Hematopoietic multipotent progenitor cell (in vitro differentiated cells): ENCODE measurements around the gene RNU4-1. TPM values are rescaled to one million over a fixed set of nuclear protein-coding genes. Genes with fewer than 3 reads are reported as not detected.
A peak's percentile ranks its signal among the peaks of the same experiment; 100 is the strongest.
"Not testable (repeated sequence)": the region's sequence is repeated elsewhere in the genome, so short reads cannot be mapped to it uniquely, and the experiment has no call there.

Experiments
- DNase-seq, 3 donors: peaks; one replicate each; pipeline ENCODE4 v3.0.0-alpha.2; 2011 to 2015; ENCODE audit warnings: low read depth in 2 of 3, low spot score in 2 of 3
- small RNA-seq: library from RNA; depleted of rRNA; stranded (forward); fragments of <200 nt; gene quantifications from one replicate; pipeline ENCODE3, GENCODE V24; 2012
- total RNA-seq: library from RNA; depleted of rRNA; stranded (reverse); fragments of >200 nt; gene quantifications from one replicate; pipeline ENCODE4 v1.2.3, GENCODE V29; 2012

RNU4-1 gene
- total RNA-seq, 1 donor, result under 0.01 TPM

GRCh38 chr12:120259418-120260202 is 33.4 kb downstream of the RNU4-1 start:
- no peak for DNase-seq

GRCh38 chr12:120258323-120258896 is 34.6 kb downstream of the RNU4-1 start:
- no peak for DNase-seq

GRCh38 chr12:120257041-120257821 is 35.8 kb downstream of the RNU4-1 start:
- DNase-seq, result no peak

DNA sequence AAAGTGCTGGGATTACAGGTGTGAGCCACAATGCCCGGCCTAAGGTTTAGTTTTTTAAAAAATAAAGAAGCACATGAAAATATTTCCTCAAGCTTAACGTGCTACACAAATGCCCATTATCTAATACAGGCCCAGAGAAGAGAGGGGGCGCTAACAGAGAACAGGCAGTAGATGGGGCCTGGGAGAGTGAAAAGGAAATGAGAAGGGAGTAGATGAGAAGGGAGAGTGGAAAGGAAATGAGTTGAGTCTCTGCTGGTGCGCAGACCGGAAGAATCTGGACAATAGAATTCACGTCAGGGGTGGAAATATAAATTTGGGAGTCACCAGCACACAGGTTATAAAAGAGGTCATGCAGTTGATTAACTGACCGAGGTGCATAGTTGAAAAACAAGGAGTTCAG is 38.2 kb downstream of the RNU4-1 start:
- DNase-seq, result no peak

DNA sequence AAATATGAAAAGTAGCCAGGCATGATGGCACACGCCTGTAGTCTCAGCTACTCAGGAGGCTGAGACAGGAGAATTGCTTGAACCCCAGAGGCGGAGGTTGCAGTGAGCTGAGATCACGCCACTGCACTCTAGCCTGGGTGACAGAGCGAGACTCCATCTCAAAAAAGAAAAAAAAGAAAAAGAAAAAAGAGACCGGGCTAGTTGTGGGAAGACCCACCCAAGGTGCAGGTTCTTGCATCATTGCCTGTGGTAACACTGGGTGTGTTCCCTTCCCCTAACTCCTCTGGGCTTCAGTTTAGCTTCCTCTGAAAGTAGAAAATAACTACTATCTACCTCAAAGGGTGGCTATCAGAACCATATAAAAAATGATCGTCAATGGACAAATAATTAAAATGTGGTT is 39.7 kb downstream of the RNU4-1 start:
- peak in 1 of 3 donors; percentile 55 for DNase-seq

GRCh38 chr12:120252071-120252906 is 40.7 kb downstream of the RNU4-1 start:
- peak in 2 of 3 donors; percentile 59 to 62 for DNase-seq

- DNase-seq, result not testable (repeated sequence)
These were observed 41.5 kb downstream of the RNU4-1 start for GRCh38 chr12:120251364-120252070.

- DNase-seq, result no peak
These were observed 42.9 kb downstream of the RNU4-1 start for GRCh38 chr12:120249875-120250795.

DNA sequence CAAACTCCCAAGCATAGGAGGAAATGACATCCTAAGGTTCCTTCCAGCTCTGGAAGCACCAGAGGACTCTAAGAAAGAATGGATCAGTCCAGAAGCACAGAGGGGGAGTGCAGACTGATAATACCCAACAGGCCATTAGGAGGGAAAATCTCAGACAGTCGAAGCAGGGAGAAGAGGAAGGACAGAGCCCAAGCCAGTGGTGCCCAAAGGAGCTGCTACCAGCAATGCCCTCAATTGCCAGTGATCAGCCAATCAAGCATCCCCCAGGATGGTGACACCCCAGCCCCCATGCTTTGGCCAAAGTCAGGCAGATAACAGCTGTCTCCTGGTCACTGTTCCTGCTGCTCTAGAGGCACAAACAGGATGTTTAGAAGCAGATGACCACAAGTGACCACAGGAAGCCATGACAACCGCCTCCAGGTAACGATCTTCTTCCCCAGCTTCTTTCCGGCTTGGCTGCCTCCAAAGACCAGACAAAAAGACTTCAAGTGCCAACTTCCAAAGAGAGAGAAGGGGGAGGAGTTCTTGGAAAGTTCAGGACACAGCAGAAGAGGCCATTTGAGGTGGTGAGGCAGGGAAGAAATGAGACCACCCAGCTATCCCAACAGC is 43.7 kb downstream of the RNU4-1 start:
- DNase-seq, result no peak

DNA sequence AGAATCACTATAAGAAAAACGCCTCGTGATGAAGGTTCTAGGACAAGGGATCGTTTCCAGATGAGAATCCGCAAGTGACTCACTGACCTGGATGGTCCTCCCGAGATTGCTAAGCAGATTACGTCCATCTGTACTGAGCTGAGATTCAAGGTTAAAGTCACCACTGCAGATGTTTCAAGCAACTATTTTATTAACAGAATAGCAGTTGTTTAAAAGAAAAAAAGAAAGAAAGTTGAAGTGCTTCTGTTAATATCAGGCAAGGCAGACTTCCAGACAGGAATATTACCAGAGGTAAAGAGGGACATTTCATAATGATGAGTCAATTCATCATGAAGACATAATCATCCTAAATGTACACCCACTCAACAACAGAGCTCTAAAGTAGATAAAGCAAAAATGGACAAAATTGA is 45.4 kb downstream of the RNU4-1 start:
- no peak for DNase-seq

DNA sequence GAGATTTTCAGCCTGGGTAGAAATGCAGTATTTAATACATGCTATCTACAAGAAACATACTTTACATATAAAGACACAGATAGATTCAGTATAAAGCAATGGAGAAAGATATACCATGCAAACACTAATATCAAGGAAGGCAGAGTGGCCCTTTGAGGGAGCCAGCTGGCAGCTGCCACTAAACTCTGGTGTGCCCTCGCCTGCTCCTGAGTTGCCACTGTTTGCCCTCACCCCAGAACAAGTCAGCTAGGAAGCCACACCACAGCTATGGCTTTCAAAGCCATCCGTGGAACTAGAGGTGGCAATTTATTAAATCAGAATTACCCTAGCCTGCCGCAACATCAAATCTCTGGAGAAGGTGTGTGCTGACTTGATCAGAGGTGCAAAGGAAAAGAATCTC is 45.9 kb downstream of the RNU4-1 start:
- DNase-seq, result no peak

- DNase-seq, result not testable (repeated sequence)
These were observed 46.3 kb downstream of the RNU4-1 start for GRCh38 chr12:120246705-120247104.

Small RNA genes lying within 50 kb of the gene (small RNA-seq; reads per million reads assigned to genes)
- gene RNU4-1, result 99.6 reads per million, percentile 97 among the genes with 10 or more reads in this experiment
- 343 reads per million, percentile 98 among the genes with 10 or more reads in this experiment for gene RNU4-2
- not detected for gene RNU6-1088P

Other genes with a start within 250 kb of the RNU4-1 start
- gene RAB35, start 176.5 kb downstream of the RNU4-1 start, total RNA-seq, result 33.9 TPM
- gene GCN1, start 98.5 kb downstream of the RNU4-1 start, total RNA-seq, result 71.6 TPM
- gene RPLP0, start 92.1 kb downstream of the RNU4-1 start, total RNA-seq, result 7,099 TPM
- 24.8 TPM for gene PXN, start 27.5 kb downstream of the RNU4-1 start, total RNA-seq
- under 0.01 TPM for gene RNU4-2, start 1.3 kb downstream of the RNU4-1 start, total RNA-seq
- 1.1 TPM for gene SIRT4, start 9.1 kb upstream of the RNU4-1 start, total RNA-seq
- gene PLA2G1B, start 34.5 kb upstream of the RNU4-1 start, total RNA-seq, result 1.3 TPM
- not detected for gene MSI1, start 75.9 kb upstream of the RNU4-1 start, total RNA-seq
- gene COX6A1, start 144.9 kb upstream of the RNU4-1 start, total RNA-seq, result 380 TPM
- gene TRIAP1, start 153.1 kb upstream of the RNU4-1 start, total RNA-seq, result 9.4 TPM
- gene GATC, start 153.2 kb upstream of the RNU4-1 start, total RNA-seq, result 16.4 TPM
- gene SRSF9, start 176.5 kb upstream of the RNU4-1 start, total RNA-seq, result 144 TPM
- gene DYNLL1, start 202.9 kb upstream of the RNU4-1 start, total RNA-seq, result 233 TPM
- gene COQ5, start 235.9 kb upstream of the RNU4-1 start, total RNA-seq, result 15.3 TPM
- gene RNF10, start 241.1 kb upstream of the RNU4-1 start, total RNA-seq, result 144 TPM